UCSD-AML1 (cell line): ENCODE data around the gene OR51D1.

Experiments
- DNase-seq: peaks from one replicate; lab custom pipeline; 2025; ENCODE audit not compliant: unreplicated experiment; lab: John Stamatoyannopoulos, UW

Gene OR51D1

DNA sequence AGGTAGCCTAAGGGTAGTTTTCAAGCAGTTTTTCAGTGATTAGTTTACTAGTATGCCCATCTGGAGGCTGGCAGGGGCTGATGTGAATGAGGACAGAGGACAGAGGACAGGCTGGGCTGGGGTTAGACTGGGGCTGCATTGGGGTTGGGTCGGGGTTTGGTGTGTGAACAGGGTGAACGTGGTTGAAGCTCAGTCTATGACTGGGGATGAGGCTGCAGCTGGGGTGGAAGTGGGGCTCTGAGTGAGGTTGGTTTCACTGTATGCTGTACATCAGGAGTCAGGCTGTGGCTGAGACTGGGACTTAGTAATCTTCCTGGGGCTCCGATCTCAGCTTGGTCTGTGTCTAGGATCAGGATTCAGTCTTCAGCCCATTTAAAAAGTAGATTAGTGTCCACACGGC, 7.0 kb downstream of the OR51D1 start:
- no peak for DNase-seq

DNA sequence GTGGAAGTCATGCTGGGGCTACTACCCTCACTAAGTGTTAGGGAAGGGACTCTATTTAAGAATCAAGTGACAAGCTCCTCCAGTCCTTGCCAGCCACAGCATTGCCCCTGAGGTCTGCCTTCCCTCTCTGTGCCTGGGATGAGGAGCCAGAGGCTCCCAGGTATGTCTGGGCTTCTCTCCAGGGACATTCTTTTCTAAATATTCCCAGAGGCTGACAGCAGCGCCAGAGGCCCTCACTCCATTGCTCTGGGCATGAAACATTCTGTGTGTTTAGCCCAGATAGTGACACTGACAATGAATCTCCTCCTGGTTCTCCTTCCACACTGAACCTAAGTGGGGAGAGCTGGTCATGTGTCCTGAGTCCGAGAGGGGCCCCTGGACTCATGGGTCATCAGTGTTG, 8.7 kb downstream of the OR51D1 start:
- no peak for DNase-seq

DNA sequence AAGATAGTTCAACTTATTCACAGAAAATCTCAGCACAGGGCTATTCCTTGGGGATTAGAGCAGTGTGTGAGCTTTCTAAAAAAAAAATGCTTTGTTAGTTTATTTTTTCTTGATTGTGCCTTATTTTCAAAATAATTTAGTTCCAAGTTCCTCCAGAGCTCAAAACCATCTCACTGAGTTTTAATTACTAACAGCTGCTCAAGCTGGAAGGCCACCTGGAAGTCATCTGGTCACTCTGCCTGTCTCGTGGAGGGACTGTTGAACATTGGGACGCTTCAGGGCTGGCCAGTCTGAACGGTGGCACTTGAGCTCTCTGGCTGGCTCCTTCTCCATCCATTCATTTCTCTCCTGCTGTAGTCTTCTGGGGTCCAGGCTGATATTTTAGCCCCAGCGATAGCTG, 10.5 kb downstream of the OR51D1 start:
- no peak for DNase-seq

DNA sequence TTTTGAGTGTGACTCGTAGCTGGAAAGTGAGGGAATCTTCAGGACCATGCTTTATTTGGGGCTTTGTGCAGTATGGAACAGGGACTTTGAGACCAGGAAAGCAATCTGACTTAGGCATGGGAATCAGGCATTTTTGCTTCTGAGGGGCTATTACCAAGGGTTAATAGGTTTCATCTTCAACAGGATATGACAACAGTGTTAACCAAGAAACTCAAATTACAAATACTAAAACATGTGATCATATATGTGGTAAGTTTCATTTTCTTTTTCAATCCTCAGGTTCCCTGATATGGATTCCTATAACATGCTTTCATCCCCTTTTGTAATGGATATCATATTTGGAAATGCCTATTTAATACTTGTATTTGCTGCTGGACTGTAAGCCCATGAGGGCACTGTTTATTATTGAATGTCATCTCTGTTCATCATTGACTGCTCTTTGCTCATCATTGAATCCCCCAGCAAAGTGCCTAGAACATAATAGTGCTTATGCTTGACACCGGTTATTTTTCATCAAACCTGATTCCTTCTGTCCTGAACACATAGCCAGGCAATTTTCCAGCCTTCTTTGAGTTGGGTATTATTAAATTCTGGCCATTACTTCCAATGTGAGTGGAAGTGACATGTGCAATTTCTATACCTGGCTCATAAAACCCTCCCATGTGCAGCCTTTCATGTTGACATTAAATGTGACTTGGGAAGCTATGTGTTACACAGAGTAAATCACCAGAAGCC, 17.5 kb downstream of the OR51D1 start:
- DNase-seq, result no peak

DNA sequence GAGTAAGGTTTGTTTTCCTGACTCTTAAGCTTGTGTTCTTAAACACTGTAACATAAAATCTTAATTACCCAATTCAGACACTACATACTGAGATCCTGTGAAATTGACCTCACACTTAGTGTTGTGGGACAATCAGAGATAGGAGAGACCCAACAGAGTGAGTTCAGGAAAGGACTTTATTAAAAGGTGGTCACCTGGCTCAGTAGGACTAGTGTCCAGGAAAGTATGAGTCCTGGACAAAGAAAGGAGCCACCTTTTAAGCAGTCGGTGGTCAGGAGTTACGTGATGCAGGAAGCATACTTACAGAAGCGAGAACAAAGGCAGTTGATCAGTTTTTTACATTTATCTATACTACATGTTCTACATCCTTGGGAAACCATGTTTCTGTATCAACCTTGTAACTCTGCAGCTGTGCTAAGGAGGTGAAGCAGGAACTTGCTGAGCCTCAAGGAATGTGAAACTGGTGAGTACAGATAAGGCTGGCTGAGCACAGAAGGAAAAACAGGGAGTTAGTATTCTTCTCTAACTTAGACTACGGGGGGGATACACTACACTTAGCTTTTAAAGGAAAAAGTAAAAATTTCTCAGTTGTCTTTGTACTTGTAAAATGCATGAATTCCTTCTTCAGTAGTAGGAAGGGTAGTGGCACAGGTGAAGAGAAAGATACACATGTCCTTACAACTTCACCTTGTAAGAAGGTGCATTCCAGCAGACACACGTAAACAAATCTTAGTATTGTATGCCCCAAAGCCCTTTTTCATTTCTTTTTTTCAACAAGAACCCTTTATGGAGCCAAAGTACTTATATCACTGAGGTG, 21.6 kb downstream of the OR51D1 start:
- DNase-seq, result no peak

DNA sequence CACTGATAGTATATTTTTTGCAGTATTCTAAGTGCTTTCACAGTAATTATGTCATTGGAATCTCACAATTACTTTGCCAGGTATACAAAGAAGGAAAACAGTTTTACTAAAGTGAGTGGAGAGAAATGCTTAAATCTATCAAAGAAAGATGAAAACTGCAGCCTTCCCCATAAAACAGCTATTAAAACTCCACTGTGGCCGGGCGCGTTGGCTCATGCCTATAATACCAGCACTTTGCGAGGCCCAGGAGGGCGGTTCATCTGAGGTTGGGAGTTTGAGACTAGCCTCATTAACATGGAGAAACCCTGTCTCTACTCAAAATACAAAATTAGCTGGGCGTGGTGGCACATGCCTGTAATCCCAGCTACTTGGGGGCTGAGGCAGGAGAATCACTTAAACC, 25.6 kb downstream of the OR51D1 start:
- DNase-seq, result no peak

DNA sequence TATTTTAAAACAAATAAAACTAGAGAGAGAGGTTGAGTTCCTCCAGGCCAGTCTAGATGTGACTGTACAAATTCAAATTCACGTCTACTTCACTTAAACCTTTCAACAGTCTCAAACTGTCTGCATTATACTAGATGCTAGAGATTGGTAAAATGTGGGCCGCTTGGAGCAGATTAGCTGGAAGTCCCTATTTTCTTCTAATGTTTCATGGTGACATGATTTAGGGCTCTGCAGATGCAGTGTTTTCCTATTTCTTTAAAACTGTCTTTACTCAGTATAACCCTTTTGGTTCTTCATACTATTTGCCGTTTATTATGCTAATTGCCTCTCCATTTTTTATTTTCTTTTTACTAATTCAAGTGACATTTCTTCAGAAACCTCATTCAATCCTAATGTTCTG, 26.9 kb downstream of the OR51D1 start:
- no peak for DNase-seq

DNA sequence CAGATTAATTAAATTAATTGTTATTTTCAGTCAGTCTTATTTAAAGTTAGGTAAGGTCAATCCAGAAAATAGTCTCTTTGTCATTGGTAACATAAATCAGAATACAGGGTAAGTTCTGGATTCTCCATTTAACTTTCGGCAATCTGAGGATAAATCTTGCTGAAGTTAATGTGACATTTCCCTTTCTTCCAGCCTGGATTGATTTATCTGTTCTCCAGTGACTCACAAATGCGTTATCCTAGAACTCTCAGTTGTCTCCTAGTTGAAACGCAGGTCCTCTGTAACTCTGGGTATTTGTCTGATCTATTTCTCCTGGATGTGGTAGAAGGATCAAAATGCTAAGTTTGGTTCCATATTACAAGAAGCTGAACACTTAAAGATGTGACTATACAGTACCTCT, 27.5 kb downstream of the OR51D1 start:
- DNase-seq, result no peak

DNA sequence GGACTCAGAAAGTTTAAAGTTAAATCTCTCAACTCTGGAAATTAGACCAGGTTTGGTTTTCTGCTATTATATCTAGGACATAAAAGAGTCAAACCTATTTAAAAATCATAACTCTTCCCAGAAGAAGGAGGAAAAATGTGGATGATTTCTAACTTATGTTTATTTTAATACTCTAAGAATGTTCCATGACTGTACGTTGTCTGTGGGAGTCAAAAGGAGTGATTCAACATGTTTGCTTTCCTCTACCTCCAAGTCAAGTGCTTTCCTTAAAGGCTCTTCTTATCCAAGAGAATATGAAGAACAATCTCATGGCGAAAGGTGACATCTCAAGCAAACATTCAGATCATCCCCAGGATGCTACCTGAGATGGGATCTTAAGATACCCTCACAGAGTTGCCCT, 28.1 kb downstream of the OR51D1 start:
- DNase-seq, result no peak

DNA sequence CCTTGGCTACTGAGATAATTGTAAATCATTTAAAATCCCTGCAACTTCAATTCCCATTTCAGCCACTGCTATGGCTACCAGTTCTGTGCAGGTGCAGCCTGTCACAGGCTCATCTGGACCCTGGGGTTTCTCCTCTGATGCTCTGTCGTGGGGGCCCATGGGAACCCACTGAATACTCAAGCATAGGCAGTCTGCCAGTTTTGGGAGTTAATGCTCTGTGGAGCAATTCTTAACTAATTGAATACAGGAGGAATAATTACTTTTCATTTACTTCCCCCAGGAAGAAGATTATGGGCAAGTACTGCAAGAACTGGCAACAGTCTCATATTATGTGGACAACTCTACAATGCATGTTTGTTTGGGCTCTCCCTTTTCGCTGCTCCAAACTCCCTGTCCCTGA, 34.5 kb downstream of the OR51D1 start:
- DNase-seq, result no peak

DNA sequence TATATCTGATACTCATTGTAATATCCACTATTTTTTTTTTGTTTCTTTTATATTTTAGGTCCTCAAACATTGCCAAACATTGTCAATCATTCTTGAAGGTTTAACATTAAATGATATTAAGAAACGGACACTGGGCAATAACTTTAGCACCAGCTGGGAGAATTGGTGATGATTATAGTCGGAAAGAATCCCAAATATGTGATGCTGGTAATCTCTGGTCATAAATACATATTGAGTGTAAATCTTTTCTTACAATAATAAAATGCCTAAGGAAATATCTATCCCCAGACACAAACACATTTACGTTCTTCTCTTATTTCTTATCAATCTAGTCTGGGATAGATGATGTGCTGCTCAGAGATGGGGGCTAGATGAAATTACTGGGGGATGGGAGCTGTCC, 35.2 kb downstream of the OR51D1 start:
- no peak for DNase-seq

DNA sequence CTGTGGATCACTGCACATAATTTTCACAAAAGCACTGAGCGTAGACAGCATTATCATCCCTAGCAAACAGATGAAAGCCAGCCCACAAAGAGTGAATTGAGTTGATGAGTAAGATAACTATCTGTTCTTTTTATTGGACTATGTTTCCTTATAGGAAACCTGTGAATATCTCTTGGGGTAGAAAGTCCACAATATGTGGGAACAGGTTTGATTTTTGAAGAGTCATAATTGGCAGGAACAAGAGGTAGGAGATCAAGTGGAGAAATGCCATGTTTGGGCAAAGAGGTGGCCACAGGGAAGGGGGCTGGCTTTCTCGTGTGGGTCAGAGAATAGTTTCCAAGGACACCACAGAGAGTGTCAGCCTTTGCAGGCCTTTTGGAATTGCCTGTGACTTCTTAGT, 36.5 kb downstream of the OR51D1 start:
- no peak for DNase-seq

DNA sequence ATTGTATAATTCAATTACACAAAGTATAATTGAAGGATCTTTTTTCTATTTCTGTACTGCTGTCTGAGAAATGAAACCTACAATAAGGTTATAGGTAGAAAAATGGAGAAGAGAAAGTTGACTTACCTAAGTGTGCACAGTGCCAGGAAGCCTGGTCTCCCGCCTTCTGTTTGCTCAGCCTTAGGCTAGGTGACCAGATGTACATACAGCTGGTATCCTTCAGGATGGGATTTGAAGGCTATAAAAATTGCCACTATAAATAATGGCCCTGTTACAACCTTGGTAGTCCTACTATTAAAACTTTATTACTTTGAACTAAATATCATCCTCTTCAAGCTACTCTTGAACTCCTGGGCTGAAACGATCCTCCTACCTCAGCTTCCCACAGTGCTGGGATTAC, 40.7 kb downstream of the OR51D1 start:
- DNase-seq, result no peak

DNA sequence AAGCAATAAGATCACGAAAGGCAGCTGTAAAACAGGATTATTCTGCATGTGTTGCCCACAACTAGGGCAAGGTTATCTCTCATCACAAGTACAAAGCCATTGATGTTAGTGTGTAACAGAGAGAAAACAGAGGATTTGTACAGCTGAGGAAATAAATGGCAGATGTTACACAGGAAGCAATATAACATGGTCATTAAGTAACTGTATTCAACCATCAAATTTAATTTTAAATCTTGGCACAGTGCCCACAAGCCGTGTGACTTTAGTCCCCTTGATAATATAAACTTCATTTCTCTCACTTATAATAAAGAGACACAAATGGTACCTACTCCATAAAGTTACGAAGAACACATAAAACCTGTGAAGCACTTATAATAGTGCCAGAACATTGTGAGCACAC, 43.1 kb downstream of the OR51D1 start:
- no peak for DNase-seq

DNA sequence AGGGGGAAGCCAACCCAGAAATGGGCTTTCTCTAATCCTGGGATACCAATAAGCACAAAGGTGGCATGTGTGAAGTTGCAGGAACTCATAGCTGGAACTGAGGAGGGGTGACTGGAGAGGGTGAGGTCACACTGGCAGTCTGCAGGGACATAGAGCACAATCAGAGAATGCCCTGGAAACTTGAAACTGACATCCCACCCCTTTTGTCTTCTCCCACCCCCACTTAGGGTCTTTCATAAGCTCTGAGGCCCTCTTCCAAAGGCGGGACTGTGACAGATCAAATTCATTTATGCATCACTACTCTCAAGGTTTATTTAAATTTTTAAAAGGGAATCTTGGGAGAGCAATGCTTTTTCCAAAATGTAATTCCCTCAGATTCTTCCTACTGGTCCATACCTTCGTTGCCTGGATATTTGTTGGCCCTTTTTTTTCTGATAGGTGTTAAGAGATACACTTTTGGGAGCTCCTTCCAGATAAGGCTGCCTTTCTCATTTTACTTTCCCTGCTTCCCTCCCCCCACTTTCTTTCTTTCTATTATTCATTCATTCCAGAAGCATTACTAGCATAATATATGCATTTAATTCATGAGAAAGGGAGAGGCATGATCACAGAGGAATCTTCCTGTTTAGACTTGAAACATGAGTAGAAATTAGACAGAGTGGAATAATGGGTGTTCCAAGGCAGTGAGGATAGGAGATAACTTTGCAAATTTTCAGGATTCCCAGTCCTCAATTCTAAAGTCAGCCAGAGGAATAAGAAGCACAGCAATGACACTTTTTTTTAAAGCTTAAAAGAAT, 45.5 kb downstream of the OR51D1 start:
- no peak for DNase-seq

DNA sequence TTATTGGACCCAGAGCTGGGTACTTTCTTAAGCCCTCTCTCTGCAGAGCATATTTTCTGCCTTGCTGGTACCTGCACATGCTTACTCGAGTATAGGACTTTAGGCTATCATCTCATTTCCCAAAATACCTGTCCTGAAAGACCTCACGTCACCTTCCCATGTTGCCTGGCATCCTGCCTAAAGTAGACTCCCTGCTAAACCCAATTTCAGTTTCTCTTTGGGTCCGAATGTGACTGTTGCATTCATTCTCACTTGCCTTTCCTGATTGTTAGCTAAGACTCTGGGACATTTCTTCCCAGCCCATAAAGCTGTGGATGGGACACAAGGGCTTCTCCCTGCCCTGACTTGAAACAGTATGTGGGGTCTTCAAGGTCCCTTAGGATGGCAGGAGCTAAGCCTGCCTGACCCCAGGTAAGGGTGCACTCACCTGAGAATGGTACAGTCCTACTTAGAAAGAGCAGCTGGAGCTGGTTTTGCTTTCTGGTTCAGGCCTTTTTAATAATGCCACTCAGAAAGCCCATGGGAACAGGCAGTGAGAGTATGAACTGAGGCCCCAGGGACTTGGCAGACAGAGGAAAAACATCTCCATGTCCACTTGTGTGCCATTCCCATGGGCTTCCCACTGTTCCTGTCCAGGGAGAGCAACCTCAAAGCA, 47.5 kb downstream of the OR51D1 start:
- no peak for DNase-seq
